Upper lobe of left lung (tissue), 6 donors: ENCODE results near the gene MUC5B. TPM values are rescaled to one million over a fixed set of nuclear protein-coding genes. Genes with fewer than 3 reads are reported as not detected.
A peak's percentile ranks its signal among the peaks of the same experiment; 100 is the strongest.

Experiments used
- ATAC-seq, 2 donors: fragments of 200-7000 bp; cut with Tn5 transposase; one replicate each; pipeline ENCODE4 v1.9.1; 2022; ENCODE audit warnings: mild to moderate bottlenecking in 2 of 2, moderate library complexity in 2 of 2; ENCODE audit not compliant: low FRiP score in 2 of 2
- DNase-seq, 2 donors: peaks; one replicate each; pipeline ENCODE4 v3.0.0-alpha.2; 2019 to 2020
- H3K27ac ChIP-seq, 4 donors: fragments of 200-600 bp; sonication (generic); one replicate each; pipeline ENCODE4 v1.5.1; 2016 to 2019
- H3K27me3 ChIP-seq, 4 donors: fragments of 200-600 bp; sonication (generic); one replicate each; pipeline ENCODE4 v1.5.1; 2017 to 2019
- H3K36me3 ChIP-seq, 4 donors: fragments of 200-600 bp; sonication (generic); one replicate each; pipeline ENCODE4 v1.5.1; 2016 to 2019
- H3K4me1 ChIP-seq, 4 donors: fragments of 200-600 bp; sonication (generic); one replicate each; pipeline ENCODE4 v1.5.1; 2018 to 2019
- H3K4me3 ChIP-seq, 4 donors: fragments of 200-600 bp; sonication (generic); one replicate each; pipeline ENCODE4 v1.5.1; 2017 to 2019; ENCODE audit warnings: mild to moderate bottlenecking in 2 of 4, moderate library complexity in 1 of 4
- H3K9me3 ChIP-seq, 4 donors: fragments of 200-600 bp; sonication (generic); one replicate each; pipeline ENCODE4 v1.5.1; 2018 to 2019
- CTCF ChIP-seq, 6 experiments: fragments of 450-650 bp in 4 of 6; fragments of 200-600 bp in 2 of 6; sonication (generic) in 2 of 6; IDR thresholded peaks; one replicate each; pipeline ENCODE4 v1.5.1; 2016 to 2019; ENCODE audit warnings: antibody characterized with exemption in 6 of 6
- EP300 ChIP-seq, 4 donors: sonication (generic); formaldehyde crosslinking; IDR thresholded peaks; one replicate each; pipeline ENCODE4 v1.5.1; 2017; ENCODE audit warnings: antibody characterized with exemption in 4 of 4, control low read depth in 2 of 4
- POLR2A ChIP-seq, 4 donors: fragments of 450-650 bp; IDR thresholded peaks; one replicate each; pipeline ENCODE4 v1.5.1; 2016 to 2017; ENCODE audit warnings: antibody characterized with exemption in 4 of 4, mild to moderate bottlenecking in 2 of 4
- POLR2AphosphoS5 ChIP-seq, 2 donors: sonication (generic); formaldehyde crosslinking; IDR thresholded peaks; one replicate each; pipeline ENCODE4 v1.5.1; 2017; ENCODE audit warnings: antibody characterized with exemption in 2 of 2
- WGBS, 2 donors: methylation state at CpG; one replicate each; pipeline ENCODE4 v1.1.5; 2017 to 2018; 5-methylcytosine and 5-hydroxymethylcytosine counted together
- total RNA-seq, 6 donors: library from RNA; depleted of rRNA in 4 of 6; stranded (reverse); fragments of >200 nt in 4 of 6; gene quantifications; one replicate each; pipeline versions ENCODE4 v1.1.0 to v1.2.1, GENCODE V29; 2016 to 2021
- donor health status: DM: no; HTN: no; CAD: no; lungs with moderate emphysema.
- donor health status: DM: no; HTN: yes; CAD: no; lungs with severe emphysema.

The MUC5B gene
- total RNA-seq, 6 donors from 2014 or later: 3.2 to 54.5 (median 16.2) TPM

GRCh38 chr11:1203505-1204271, 19.2 kb upstream of the MUC5B start:
- WGBS, 2 donors: 55 to 89% methylated on average over 5 to 11 of the region's 30 CpGs
- no peaks in the 10 kb centered on the region for H3K9me3 ChIP-seq
- H3K4me1 ChIP-seq: peaks cover 0 to 8% (median 3%) of the 10 kb centered on the region in 4 donors
- no peak for TF ChIP-seq EP300 (IDR thresholded peaks at IDR 0.05)
- TF ChIP-seq POLR2AphosphoS5 (IDR thresholded peaks at IDR 0.05): no peak
- TF ChIP-seq CTCF (IDR thresholded peaks at IDR 0.05): no peak
- no peak for TF ChIP-seq POLR2A (IDR thresholded peaks at IDR 0.05)
- DNase-seq (peak in 1 of 2 donors; percentile 78), ATAC-seq (no peak)
- H3K27me3 ChIP-seq: peaks cover 0 to 11% (median under 1%) of the 10 kb centered on the region in 4 donors
- H3K4me3 ChIP-seq: no peak overlapping the region
- no peak overlapping the region for H3K27ac ChIP-seq
- H3K36me3 ChIP-seq: no peaks in the 10 kb centered on the region

GRCh38 chr11:1204381-1205101, 18.3 kb upstream of the MUC5B start:
- 86 to 88% methylated on average over 7 to 9 of the region's 22 CpGs for WGBS, 2 donors
- no peak overlapping the region for H3K27ac ChIP-seq
- no peaks in the 10 kb centered on the region for H3K36me3 ChIP-seq
- peaks cover 0 to 3% (median 0%) of the 10 kb centered on the region in 4 donors for H3K27me3 ChIP-seq
- H3K9me3 ChIP-seq: no peaks in the 10 kb centered on the region
- DNase-seq (peak in 1 of 2 donors; percentile 60), ATAC-seq (no peak)
- no peak for TF ChIP-seq POLR2A (IDR thresholded peaks at IDR 0.05)
- no peak for TF ChIP-seq CTCF (IDR thresholded peaks at IDR 0.05)
- TF ChIP-seq POLR2AphosphoS5 (IDR thresholded peaks at IDR 0.05): no peak
- TF ChIP-seq EP300 (IDR thresholded peaks at IDR 0.05): no peak
- no peak overlapping the region for H3K4me3 ChIP-seq
- H3K4me1 ChIP-seq: peaks cover 0 to 8% (median 3%) of the 10 kb centered on the region in 4 donors

- H3K27me3 ChIP-seq: no peaks in the 10 kb centered on the region
- H3K36me3 ChIP-seq: no peaks in the 10 kb centered on the region
- WGBS, 2 donors: 63 to 72% methylated on average over 24 to 35 of the region's 35 CpGs
- no peak overlapping the region for H3K4me3 ChIP-seq
- H3K9me3 ChIP-seq: no peaks in the 10 kb centered on the region
- ATAC-seq (no peak), DNase-seq (peak in 1 of 2 donors; percentile 66)
- H3K4me1 ChIP-seq: peaks cover 0 to 8% (median 3%) of the 10 kb centered on the region in 4 donors
- TF ChIP-seq POLR2AphosphoS5 (IDR thresholded peaks at IDR 0.05) (no peak), EP300 (IDR thresholded peaks at IDR 0.05) (no peak), POLR2A (IDR thresholded peaks at IDR 0.05) (no peak), CTCF (IDR thresholded peaks at IDR 0.05) (no peak)
- H3K27ac ChIP-seq: no peak overlapping the region
Measured at GRCh38 chr11:1205121-1205986, 17.5 kb upstream of the MUC5B start.

GRCh38 chr11:1205987-1206331, 16.9 kb upstream of the MUC5B start:
- Histone ChIP-seq H3K36me3 (no peaks in the 10 kb centered on the region), H3K27ac (no peak overlapping the region), H3K9me3 (peaks cover 0 to 2% (median 0%) of the 10 kb centered on the region in 4 donors), H3K4me3 (no peak overlapping the region), H3K27me3 (no peaks in the 10 kb centered on the region), H3K4me1 (peaks cover 0 to 8% (median 3%) of the 10 kb centered on the region in 4 donors)
- peak in 1 of 2 donors; percentile 63 for DNase-seq
- no peak for ATAC-seq
- WGBS, 2 donors: 92 to 95% methylated on average over 4 to 8 of the region's 8 CpGs
- TF ChIP-seq POLR2A (IDR thresholded peaks at IDR 0.05) (no peak), EP300 (IDR thresholded peaks at IDR 0.05) (no peak), CTCF (IDR thresholded peaks at IDR 0.05) (no peak), POLR2AphosphoS5 (IDR thresholded peaks at IDR 0.05) (no peak)
